ENCODE measurements around the gene LRRTM4. TPM values are rescaled to one million over a fixed set of nuclear protein-coding genes. Genes with fewer than 3 reads are reported as not detected.

LRRTM4 gene
- total RNA-seq, 1 donor from 2014 or later: not detected

DNA sequence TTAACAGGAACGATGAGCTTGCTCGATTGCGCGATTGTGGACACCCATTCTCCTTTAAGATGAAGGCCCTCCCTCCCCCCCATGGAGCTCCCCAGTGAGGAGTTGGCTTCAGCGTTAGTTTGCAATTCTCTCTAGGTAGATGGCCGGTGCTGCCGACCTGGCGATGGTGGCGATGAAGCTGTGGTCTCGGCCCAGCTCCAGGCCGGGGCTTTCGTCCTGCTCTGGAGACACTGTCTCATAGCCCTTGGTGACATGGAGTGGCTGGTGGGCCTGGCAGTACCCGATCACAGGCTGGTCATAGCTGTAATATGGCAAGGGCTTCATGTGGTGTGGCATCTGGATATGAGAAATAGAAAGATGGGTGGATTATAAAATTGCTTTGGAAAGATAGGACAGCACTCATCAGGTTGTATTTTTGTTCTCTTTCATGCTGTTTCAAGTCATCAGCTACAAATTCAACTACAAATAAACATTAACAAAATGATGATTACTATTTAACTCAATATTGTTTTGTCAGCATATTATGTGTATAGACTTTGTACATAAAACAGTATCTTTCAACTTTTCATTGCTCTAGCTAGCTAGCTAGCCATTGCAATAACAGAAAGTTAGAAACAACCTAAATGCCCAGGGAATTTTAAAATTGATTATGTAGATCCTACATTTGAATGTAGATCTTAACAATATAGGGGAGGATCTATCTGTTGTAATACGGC, 773.4 kb downstream of the LRRTM4 start:
- no peaks in the 10 kb centered on the region for H3K4me1 ChIP-seq
- H3K9me3 ChIP-seq: no peaks in the 10 kb centered on the region
- no peaks in the 10 kb centered on the region for H3K27me3 ChIP-seq
- no peaks in the 10 kb centered on the region for H3K36me3 ChIP-seq
- intact Hi-C loops (cut with DNase I): no loop called here
- no peak for DNase-seq (ENCODE audit: low spot score in 2 of 2)
- TF ChIP-seq, protein P1, sequence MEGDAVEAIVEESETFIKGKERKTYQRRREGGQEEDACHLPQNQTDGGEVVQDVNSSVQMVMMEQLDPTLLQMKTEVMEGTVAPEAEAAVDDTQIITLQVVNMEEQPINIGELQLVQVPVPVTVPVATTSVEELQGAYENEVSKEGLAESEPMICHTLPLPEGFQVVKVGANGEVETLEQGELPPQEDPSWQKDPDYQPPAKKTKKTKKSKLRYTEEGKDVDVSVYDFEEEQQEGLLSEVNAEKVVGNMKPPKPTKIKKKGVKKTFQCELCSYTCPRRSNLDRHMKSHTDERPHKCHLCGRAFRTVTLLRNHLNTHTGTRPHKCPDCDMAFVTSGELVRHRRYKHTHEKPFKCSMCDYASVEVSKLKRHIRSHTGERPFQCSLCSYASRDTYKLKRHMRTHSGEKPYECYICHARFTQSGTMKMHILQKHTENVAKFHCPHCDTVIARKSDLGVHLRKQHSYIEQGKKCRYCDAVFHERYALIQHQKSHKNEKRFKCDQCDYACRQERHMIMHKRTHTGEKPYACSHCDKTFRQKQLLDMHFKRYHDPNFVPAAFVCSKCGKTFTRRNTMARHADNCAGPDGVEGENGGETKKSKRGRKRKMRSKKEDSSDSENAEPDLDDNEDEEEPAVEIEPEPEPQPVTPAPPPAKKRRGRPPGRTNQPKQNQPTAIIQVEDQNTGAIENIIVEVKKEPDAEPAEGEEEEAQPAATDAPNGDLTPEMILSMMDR (IDR thresholded peaks at IDR 0.05): no peak
- no peak overlapping the region for H3K27ac ChIP-seq
- H3K4me3 ChIP-seq: no peak overlapping the region

DNA sequence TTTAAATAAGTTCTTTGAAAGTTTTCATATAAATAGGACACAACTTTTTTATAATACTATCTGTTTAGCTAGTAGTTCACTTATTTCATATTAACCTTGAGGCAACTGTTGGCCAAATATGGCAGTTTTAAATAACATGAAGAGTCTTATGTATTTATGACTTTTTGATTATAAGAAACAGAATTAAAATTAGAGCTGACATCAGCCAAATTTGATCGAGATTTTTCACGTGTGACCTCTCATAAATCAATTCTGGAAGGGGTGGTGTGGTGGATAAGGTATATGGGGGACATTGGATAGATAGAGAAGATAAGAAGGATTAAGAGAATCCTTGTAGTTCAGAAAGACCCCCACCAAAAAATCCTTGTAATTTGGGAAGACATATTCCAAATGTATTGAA, 776.6 kb downstream of the LRRTM4 start:
- DNase-seq (ENCODE audit: low spot score in 2 of 2): no peak
- Histone ChIP-seq H3K4me3 (no peak overlapping the region), H3K27me3 (no peaks in the 10 kb centered on the region), H3K4me1 (no peaks in the 10 kb centered on the region), H3K36me3 (no peaks in the 10 kb centered on the region), H3K27ac (no peak overlapping the region), H3K9me3 (no peaks in the 10 kb centered on the region)
- TF ChIP-seq, protein P1 (IDR thresholded peaks at IDR 0.05): no peak
- intact Hi-C loops (cut with DNase I): no loop called here

DNA sequence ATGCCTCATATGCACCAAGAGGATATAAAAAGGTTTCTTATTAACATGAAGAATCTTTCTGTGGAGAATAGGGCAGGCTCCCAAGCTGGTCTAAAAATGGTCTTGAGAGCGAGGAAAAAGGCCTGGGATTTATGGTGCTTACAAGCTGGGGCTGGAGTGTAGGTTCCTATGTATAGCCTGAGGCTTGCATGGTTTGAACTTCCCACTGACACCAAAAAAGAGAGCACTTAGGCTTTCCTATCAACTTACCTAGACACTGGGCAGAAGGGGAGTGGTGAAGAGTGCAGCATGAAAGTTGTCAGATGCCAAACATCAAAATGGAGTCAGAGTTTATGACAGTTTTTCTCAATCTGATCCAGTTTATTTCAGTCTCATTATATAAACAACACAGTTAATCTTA, 784.6 kb downstream of the LRRTM4 start:
- H3K9me3 ChIP-seq: no peaks in the 10 kb centered on the region
- no peaks in the 10 kb centered on the region for H3K4me1 ChIP-seq
- no peak overlapping the region for H3K27ac ChIP-seq
- no peaks in the 10 kb centered on the region for H3K36me3 ChIP-seq
- H3K27me3 ChIP-seq: no peaks in the 10 kb centered on the region
- TF ChIP-seq, protein P1 (IDR thresholded peaks at IDR 0.05): no peak
- intact Hi-C loops (cut with DNase I): no loop called here
- DNase-seq (ENCODE audit: low spot score in 2 of 2): no peak
- H3K4me3 ChIP-seq: no peak overlapping the region

DNA sequence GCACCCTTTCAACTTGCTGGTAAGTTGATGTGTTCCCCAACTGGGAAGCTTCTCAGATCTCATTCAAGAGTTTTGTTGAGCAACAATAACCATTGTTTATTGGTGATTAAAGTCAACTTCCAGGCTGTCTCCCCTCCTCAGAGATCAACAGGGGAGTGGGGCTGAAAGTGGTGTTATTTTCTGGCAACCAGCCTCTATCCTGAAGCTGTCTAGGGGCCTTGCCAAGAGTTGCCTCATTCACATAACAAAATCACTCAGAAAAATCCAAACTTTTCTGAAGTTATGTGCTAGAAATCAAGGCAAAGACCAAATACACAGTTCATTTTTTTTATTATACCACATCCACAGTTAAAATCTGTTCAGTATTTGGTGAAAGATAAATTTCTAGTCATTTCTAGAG, 788.4 kb downstream of the LRRTM4 start:
- intact Hi-C loops (cut with DNase I): no loop called here
- Histone ChIP-seq H3K4me1 (no peaks in the 10 kb centered on the region), H3K36me3 (no peaks in the 10 kb centered on the region), H3K27me3 (no peaks in the 10 kb centered on the region), H3K27ac (no peak overlapping the region), H3K9me3 (no peaks in the 10 kb centered on the region), H3K4me3 (no peak overlapping the region)
- TF ChIP-seq, protein P1 (IDR thresholded peaks at IDR 0.05): no peak
- DNase-seq (ENCODE audit: low spot score in 2 of 2): no peak

DNA sequence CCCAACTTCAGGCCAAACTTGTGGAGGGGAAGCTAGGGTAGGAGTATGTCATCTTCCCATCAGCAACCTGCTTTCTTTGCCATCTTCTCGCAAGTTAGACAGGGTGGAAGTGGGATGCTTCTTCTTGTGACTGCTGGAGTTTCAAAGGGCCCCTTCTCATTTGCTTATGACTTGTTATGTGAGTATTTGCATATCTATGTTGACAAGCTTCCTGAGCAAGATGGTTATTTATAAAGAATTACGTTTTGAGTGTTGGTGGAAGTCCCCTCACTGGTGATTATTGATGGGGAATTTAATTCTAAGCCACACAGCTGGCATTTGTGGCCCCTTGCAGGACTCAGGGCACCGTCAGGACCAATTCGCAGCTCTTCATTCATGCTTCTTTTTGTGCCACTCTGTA, 791.0 kb downstream of the LRRTM4 start:
- Histone ChIP-seq H3K27ac (no peak overlapping the region), H3K27me3 (no peaks in the 10 kb centered on the region), H3K4me1 (no peaks in the 10 kb centered on the region), H3K9me3 (no peaks in the 10 kb centered on the region), H3K36me3 (no peaks in the 10 kb centered on the region), H3K4me3 (no peak overlapping the region)
- DNase-seq (ENCODE audit: low spot score in 2 of 2): no peak
- intact Hi-C loops (cut with DNase I): no loop called here
- TF ChIP-seq, protein P1 (IDR thresholded peaks at IDR 0.05): no peak

DNA sequence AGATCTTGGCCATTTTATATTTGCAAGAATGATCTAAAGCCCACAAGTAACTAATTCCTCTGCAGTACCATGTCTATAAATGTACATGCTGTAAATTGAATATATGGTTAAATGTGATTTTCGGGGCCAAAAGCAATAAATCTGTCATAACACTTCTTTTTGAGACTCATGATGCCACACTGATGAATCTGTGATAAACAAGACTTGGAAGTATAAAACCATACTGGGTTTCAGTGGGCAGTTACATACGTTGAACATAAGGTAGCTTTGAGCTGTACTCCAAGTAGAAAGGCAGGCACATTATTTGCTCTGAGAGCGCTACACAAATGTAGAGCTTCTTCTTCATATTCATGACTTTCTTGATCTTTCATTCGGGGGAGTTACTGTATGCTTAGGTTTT, 792.2 kb downstream of the LRRTM4 start:
- intact Hi-C loops (cut with DNase I): no loop called here
- no peak for DNase-seq (ENCODE audit: low spot score in 2 of 2)
- Histone ChIP-seq H3K4me1 (no peaks in the 10 kb centered on the region), H3K9me3 (no peaks in the 10 kb centered on the region), H3K27me3 (no peaks in the 10 kb centered on the region), H3K4me3 (no peak overlapping the region), H3K27ac (no peak overlapping the region), H3K36me3 (no peaks in the 10 kb centered on the region)
- TF ChIP-seq, protein P1 (IDR thresholded peaks at IDR 0.05): no peak
